HEK293 (cell line): ENCODE data around the gene NPHP1.

Source experiments
- CTCF ChIP-seq: fragments of 450-650 bp; formaldehyde crosslinking; IDR thresholded peaks from 2 replicates; pipeline ENCODE4 v1.5.1; 2016; ENCODE audit warnings: missing biosample characterization, missing genetic modification characterization
- OSR2 ChIP-seq: fragments of 450-650 bp; formaldehyde crosslinking; IDR thresholded peaks from 2 replicates; pipeline ENCODE4 v1.5.1; 2016; ENCODE audit warnings: missing biosample characterization, missing genetic modification characterization
- RBAK ChIP-seq: fragments of 450-650 bp; formaldehyde crosslinking; IDR thresholded peaks from 2 replicates; pipeline ENCODE4 v1.5.1; 2016; ENCODE audit warnings: missing biosample characterization, missing genetic modification characterization
- REST ChIP-seq: fragments of 450-650 bp; formaldehyde crosslinking; IDR thresholded peaks from 2 replicates; pipeline ENCODE4 v1.5.1; 2016; ENCODE audit warnings: missing biosample characterization, missing genetic modification characterization
- WT1 ChIP-seq: fragments of 450-650 bp; formaldehyde crosslinking; IDR thresholded peaks from 2 replicates; pipeline ENCODE4 v1.5.1; 2016; ENCODE audit warnings: missing biosample characterization, missing genetic modification characterization
- ZNF121 ChIP-seq: fragments of 450-650 bp; formaldehyde crosslinking; IDR thresholded peaks from 2 replicates; pipeline ENCODE4 v1.5.1; 2016; ENCODE audit warnings: missing biosample characterization, missing genetic modification characterization
- ZNF19 ChIP-seq: fragments of 450-650 bp; formaldehyde crosslinking; IDR thresholded peaks from 2 replicates; pipeline ENCODE4; 2016; ENCODE audit warnings: missing biosample characterization, missing genetic modification characterization, low read depth
- ZNF280D ChIP-seq: fragments of 450-650 bp; formaldehyde crosslinking; IDR thresholded peaks from 2 replicates; pipeline ENCODE4 v1.5.1; 2016; ENCODE audit warnings: missing biosample characterization, missing genetic modification characterization
- ZNF558 ChIP-seq: fragments of 450-650 bp; formaldehyde crosslinking; IDR thresholded peaks from 2 replicates; pipeline ENCODE4 v1.5.1; 2016; ENCODE audit warnings: missing biosample characterization, missing genetic modification characterization

DNA sequence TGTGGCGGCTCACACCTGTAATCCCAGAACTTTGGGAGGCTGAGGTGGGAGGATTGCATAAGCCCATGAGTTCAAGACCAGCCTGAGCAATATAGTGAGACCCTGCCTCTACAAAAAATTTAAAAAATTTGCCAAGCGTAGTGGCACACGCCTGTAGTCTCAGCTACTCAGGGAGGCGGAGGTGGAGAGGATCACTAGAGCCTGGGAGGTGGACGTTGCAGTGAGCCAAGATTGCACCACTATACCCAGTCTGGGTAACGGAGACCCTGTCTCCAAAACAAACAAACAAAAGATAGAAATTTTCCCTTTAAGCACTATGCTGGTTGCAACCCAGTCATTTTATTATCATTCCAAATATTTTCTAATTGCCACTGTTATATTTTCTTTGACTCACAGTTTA lies 32.3 kb downstream of the NPHP1 start:
- TF ChIP-seq RBAK (tag by site-specific recombination) (no peak), CTCF (no peak), WT1 (no peak), ZNF19 (no peak), ZNF558 (tag by site-specific recombination) (no peak), ZNF121 (no peak), OSR2 (no peak), ZNF280D (tag by site-specific recombination) (no peak), REST (tag by site-specific recombination) (no peak)
